ENCODE data around the gene ITPRIPL2.

ITPRIPL2 gene

DNA sequence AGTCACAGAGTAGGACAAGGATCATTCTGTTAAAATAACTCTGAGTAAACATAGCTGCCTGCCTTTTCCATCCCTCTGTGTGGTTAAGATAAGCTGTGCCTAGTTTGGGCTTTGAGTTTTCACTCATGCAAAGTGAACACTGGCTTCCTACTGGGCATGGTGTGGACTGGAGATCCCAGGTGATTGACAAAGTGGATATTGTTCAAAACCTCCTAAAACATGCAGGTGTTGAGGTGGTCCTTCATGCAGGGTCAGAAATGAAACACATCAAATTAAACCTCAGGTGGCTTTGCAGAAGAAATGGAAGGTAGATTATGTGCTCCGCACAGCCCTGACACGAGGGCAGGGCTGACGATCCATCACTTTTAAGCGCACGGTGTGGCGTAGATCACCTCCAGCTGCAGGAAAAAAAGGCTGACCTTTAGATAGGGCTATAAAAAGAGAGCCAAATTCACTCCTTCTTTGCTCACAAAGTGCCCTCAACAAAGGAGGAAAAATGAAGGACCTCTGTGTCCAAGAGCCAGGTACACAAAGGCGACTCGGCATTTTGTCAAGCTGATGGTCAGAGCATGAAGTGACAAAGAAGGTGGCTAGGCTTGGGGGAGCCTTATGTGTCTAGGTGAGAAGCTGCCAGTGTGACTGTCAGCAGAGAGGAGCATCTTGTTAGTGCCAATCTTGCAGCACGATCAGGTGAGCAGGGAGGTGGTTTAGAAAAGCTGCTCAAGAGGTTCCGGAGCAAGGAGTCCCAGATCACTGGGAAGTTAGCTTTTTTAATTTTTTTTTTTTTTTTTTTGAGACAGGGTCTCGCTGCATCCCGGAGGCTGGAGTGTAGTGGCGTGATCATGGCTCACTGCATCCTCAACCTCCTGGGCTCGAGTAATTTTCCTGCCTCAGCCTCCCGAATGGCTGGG, 19.9 kb upstream of the ITPRIPL2 start:
- DNase-seq = no peak

DNA sequence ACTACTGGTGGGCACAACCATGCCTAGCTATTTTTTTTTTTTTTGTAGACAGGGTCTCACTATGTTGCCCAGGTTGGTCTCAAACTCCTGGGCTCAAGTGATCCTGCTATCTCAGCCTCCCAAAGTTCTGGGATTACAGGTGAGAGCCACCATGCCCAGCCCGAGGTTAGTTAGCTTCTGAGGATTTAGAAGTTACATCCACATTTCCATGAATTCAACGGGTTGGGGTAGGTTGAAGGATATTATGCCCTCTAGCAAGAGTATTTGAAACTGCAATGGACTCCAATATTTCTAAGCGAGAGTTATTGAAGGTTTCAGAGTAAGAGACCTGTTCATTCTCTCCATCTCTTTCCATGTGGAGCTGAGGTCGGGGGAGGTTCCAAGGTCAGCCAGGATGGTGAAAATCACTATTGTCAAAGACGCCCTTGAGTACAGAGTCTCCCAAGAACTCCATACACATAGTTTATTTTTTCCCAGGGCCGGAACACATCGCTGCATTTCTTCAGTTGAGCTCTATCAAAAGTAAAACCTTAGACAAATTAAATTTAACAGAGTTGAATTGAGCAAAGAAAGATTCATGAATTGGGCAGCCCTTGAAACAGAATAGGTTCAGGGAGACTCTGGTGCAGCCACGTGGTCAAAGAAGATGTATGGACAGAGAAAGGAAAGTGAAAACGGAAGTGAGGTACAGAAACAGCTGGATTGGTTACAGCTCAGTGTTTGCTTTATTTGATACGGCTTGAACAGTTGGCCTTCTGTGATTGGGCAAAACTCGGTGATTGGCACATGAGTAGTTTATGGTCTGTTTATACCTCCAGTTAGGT, 19.0 kb upstream of the ITPRIPL2 start:
- no peak for DNase-seq

DNA sequence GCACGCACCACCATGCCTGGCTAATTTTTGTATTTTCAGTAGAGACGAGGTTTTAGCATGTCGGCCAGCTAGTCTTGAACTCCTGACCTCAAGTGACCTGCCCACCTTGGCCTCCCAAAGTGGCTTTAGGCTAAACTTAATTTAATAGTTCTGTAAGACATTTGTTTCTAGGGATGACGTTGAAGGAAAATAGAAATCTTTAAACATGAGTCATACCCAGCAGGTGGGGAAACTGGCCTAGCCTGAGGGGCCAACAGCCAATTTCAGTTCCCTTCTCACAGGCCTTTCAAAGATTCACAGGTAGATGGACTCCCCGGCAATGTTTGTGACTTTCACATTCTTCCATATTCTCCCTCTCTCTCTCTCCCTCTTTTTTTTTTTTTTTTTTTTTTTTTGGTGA, 18.1 kb upstream of the ITPRIPL2 start:
- DNase-seq = no peak

DNA sequence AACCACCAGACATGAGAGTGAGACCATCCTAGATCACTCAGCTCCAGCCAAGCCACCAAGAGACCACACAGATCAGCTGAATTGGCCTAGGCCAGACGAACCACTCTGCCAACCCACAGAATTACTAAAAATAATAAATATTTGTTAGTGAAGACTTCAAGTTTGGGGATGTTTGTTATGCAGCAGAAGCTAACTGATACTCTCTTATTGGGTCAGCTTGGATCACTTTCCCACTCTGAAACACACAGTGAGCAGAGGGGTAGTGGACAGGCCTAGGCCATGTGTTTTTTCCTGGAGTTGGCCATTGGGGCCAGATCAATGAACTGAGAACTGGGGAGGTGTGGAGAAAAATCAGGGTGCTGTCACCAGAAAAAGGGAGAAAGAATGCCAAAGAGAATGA, 15.6 kb upstream of the ITPRIPL2 start:
- DNase-seq = no peak

DNA sequence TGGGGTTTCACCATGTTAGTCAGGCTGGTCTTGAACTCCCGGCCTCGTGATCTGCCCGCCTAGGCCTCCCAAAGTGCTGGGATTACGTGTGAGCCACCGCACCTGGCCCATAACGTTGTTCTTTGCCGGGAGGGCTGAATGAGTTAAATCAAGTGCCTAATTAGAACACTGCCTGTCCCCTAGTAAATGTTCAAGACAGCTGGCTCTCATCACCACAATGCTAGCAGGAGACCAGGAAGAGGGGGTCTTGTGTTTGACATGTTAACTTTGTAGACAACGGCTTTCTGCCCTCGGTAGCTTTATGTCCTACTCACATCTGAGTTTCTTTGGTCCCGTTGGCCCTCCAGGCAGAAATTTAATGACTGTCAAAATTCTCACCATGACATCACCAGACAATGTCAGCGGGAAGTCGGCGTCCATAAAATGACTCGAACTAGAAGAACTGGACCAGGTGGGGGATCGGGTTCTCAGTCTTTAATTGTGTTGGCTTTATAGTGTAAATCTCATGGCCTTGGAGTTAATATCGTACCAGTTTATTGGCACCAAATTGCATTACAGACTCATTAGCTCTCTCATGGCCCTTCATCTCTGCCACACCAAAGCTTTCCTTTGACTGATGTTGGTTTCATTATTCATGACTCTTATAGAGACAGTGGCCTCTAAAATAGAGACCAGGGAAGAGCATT, 11.4 kb upstream of the ITPRIPL2 start:
- DNase-seq = no peak

DNA sequence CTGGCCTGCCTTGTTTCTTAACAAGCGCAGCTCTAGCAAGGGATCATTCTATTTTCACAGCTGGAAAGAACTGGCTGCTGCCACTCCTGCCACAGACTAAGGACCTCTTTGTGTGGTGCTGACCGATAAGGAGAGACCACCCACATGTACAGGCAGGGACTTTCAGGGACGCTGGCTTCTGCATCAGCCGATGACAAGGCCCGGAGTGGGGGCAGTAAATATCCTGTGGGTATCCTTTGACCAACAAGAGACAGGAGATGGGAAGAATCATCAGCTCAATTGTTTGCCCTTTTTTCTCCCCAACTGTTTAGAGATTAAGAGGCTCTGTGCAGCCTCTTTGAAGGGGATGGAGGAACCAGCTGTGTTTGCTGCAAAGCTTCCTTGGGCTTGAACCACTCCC, 9.2 kb upstream of the ITPRIPL2 start:
- no peak for DNase-seq

DNA sequence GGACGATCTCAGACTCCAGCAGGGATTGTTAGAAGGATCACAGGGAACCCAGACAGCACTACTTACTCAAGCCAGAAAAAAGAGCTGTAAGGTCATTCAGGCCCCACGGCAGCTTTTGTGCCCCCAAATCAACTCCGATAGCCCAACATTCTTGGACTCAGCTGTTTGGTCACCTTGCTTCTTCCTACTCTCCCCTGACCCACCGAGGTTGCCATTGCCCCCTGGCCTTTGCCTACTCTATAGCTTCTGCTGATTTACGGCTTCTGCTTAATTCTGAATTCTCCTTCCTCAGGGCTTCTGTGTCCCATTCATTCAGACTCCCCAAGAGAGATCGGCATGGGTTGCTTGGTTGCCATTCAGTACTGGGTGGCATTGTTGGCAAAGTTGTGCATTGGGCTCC, 8.6 kb upstream of the ITPRIPL2 start:
- DNase-seq = no peak

DNA sequence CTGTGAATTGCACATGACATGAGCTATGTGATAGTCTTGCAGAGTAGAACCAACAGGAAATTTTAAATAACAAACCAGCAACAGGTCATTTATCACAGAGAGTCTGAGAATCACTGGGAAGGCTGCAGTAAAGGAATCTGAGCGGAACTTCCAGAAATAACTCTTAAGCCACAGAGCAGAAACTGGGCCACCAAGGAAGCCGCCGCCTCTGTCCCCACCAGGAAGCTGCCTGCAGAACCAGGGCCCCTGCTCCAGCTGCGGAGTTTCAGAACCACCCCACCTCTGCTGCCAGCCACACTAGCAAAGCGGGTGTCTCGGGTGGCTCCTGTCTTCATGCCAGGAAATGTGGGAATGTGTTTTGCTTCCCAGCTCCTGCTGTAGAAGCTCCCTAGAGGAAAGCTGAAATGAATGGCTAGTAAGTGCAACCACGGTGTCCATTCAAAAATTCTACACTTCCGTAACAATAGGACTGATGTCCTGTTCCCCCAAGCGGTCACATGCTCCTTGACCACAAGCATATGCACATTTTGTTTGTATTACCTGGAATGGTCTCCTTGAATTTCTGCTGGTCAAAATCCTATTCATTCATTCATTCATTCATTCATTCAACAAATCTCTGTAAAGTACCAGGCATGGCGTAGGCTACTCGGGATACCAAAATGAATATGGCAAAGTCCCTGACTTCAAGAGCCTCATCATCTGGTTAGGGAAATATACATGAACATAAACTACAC, 7.7 kb upstream of the ITPRIPL2 start:
- no peak for DNase-seq

DNA sequence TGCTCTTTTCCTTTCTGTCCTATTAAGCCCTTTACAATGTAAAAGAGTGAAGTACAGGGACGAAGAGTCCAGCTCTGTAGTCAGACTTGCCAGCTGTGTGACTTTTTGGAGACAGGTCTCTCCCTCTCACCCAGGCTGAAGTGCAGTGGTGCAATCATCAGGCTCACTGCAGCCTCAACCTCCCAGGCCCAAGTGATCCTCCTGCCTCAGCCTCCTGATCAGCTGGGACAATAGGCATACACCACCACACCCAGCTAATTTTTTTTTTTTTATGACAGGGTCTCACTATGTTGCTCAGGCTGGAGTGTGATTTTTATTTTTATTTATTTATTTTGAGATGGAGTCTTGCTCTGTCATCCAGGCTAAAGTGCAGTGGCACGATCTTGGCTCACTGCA, 7.1 kb upstream of the ITPRIPL2 start:
- no peak for DNase-seq

DNA sequence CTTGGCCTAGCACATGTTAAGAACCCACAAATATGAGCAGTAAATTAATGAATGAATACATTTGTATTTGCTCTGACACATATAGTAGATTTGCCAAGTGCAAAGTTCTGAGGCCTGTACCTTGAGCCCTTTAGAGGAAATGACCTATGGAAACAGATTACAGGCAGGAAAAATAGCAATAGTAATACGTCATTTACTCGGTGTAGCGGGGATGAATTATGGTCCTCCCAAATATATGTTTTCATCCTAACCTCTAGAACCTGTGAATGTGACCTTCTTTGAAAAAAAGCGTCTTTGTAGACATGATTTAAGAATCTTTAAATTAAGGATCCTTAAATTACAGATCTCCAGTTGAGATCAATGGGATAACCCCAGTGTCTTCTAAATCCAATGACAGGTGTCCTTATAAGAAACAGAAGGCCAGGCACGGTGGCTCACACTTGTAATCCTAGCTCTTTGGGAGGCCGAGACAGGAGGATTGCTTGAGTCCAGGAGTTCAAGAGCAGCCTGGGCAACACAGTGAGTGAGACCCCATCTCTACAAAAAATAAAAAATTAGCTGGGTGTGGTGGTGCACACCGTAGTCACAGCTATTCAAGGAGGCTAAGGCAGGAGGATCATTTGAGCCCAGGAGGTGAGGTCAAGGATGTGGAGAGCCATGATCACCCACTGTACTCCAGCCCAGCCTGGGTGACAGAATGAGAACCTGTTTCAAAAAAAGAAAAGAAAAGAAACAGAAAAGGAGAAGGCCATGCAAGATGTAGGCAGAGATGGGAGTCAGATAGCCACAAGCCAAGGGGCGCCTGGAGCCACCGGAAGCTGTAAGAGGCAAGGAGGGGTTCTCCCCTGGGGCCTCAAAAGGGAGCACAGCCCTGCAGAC, 5.1 kb upstream of the ITPRIPL2 start:
- DNase-seq = no peak

DNA sequence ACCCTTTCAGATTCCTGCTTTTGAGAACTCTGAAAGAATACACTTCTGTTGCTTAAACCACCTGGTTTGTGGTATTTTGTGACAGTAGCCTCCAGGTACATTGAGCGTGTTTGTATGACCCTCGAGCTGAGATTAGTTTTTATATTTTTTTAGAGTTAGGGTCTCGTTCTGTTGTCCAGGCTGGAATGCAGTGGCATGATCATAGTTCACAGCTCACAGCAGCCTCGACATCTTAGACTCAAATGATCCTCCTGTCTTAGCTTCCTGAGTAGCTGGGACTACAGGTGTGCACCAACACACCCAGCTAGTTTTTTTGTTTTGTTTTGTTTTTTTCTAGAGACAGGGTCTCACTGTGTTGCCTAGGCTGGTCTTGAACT, 4.5 kb upstream of the ITPRIPL2 start:
- DNase-seq = no peak

DNA sequence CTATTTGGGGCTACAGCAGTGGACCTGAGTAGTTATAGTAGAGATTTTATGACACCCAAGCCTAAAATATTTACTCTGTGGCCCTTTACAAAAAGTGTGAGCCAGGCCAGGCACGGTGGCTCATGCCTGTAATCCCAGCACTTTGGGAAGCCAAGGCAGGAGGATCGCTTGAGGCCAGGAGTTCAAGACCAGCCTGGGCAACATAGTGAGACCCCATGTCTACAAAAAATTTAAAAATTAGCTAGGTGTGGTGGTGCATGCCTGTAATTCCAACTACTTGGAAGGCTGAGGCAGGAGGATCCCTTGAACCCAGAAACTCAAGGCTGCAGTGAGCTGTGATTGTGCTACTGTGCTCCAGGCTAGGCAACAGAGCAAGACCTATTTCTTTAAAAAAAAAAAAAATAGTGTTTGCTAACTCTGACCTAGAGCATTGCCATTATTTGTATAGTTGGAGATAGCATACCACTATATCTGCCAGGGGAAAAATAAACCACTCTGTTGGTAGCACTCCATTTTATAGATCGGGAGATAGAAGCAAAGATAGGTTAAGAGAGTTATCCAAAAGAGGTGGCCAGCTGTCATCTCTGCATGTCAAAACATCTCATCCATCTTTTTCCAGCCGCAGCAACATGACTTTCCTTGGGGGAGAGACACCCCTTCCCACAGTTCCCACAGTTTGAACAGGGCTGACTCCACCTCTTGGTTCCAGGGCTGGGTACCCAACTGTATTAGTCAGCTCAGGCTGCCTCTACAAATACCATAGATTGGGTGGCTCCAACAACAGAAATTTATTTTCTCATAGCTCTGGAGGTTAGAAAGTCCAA, 3.0 kb upstream of the ITPRIPL2 start:
- no peak for DNase-seq

DNA sequence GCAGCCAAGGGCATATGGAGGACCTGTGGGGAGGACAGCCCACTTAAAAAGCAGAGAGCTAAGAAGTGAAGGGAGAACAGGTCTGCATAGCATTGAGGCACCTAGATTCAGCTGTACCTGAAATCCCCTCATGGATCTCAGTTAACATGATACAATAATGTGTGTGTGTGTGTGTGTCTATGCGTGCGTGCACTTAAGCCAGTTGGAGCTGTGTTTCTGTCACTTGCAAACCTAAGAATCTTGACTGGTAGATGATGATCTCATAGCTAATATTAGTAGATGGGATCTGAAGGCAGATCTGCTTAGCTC, 1.7 kb upstream of the ITPRIPL2 start:
- DNase-seq = no peak

DNA sequence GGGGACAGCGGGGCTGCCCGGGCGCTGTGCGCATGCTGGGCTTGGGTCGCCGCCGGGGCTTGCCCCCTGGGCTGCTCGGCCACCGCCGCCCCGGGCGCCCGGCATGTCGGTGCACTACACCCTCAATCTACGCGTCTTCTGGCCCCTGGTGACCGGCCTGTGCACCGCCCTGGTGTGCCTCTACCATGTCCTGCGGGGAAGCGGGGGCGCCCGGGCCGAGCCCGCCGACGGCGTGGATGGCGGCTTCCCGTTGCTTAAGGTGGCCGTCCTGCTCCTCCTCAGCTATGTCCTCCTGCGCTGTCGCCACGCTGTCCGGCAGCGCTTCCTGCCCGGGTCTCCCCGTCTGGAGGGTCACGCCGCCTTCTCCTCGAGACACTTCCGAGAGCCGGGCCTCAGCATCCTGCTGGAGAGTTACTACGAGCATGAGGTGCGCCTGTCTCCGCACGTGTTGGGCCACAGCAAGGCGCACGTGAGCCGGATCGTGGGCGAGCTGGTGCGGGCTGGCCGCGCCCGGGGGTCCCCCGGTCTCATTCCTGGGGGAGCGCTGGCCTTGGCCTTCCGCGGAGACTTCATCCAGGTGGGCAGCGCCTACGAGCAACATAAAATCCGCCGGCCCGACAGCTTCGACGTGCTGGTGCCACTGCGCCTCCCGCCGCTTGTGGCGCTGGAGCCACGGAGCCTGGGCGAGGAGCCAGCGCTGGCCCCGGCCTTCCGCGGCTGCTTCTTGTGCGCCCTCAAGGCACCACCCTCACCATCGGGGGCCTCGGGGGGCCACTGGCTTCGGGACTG, 789 bp downstream of the ITPRIPL2 start:
- no peak for DNase-seq

DNA sequence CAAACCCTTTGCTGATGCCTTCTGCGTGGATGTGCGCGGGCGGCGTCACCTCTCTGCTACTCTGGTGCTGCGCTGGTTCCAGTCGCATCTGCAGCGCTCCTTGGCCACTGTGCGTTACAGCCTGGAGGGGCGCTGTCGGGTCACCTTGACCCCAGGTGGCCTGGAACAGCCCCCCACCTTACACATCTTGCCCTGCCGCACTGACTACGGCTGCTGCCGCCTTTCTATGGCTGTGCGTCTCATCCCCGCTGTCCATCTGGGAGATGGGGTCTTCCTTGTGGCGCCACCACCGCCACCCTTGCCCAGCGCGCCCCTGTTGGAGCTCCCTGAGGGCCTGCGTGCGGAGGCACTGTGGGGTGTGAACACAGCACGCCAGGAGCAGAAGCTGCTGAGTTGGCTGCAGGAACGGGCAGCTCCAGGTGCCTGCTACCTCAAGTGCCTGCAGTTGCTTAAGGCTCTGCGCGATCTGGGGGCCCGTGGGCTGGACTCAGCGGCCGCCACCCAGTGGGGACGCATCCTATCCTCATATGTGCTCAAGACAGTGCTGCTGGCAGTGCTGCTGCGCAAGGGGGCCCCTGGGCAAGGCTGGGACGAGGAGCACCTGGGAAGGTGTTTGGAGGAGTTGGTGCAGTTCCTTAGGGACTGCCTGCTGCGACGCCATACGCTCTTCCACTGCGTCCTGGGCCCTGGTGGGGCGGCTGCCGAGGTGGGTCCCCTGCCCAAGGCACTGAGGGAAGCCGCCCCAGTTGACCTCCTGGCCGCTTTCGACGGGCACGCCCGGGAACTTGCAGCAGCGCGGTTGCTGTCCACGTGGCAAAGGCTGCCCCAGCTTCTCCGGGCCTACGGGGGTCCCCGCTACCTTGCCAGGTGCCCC, 1.6 kb downstream of the ITPRIPL2 start:
- DNase-seq = no peak

DNA sequence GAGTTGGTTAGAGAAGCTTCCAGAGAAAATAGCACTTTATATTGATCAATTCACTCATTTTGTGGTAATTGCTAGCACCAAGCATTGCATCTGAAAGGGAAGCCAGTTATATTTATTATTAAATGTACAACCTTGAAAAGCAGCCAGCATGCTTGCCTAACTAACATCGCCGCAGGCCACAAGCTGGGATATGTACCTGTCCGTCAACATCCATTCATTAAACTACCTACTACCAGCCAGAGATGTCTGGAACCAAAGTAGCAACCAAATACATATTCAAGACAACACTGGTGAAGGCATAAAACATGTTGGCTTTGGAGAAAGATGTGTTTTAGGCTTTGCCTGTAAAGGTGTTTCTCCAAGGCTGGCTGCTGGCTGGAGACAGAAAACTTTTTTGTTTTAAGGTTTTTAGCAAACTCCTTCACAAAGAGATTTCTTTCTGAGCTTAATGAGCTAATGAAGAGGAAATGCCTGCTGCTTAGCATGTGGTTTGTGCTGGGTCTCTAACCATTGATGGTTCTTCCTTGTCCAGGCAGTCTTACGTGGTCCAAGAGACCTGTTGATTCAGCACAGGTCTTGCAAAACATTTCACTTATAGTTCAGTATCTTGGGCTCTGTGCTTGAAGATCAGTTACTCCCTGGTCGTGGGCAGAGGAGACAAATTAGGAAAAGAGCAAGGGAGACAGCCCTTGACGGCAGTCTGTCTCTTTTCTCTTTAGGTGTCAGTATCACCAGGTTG, 3.1 kb downstream of the ITPRIPL2 start:
- DNase-seq = no peak

DNA sequence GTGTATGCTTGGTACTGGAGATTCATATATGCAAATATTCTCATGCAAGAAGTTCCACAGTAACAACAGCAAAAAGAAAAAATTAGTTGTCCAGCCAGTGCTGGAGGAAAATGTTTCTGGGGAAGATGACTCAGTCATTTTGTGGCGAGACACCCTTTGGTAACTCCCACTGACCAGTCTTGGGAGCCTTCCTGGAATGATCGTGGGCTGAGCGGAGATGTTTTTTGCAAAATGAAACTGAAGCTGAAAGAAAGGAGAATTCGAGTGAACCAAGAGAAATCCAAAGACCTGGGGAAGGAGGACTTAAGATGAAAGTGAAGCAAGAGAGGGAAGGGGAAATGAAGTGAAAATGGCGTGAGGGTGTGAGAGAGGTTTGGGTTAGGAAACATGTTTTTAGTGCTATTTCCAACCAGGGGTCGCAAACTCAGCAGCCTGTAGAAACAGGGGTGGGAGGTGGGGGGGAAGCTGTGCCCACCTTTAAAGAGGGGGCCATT, 5.2 kb downstream of the ITPRIPL2 start:
- no peak for DNase-seq

DNA sequence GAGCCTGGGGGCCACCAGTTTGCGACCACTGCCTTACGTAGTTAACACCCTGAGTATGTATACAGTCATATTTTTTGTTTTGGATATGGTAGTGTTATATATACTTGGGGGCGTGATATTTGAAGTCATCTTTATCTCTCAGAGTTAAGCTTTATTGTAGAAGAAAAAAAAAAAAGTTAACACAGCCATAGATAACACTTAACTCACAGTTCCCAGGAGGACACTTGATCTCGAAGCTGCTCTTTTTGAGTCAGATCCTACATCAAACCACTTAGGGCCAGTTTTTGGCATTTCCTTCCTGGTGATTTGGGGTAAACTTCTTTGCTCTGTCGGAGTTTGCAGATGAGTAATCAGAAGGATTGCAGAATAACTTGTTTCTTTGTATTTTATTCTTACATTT, 5.8 kb downstream of the ITPRIPL2 start:
- no peak for DNase-seq

Data from activated CD4-positive, alpha-beta T cell treated with anti-CD3 and anti-CD28 coated beads, Interleukin-2, amount 50 U/mL, for 1 hour (primary cell).